ENCODE measurements around the gene RIPOR2.
"Not testable (repeated sequence)": the region's sequence is repeated elsewhere in the genome, so short reads cannot be mapped to it uniquely, and the experiment has no call there.

RIPOR2 gene

DNA sequence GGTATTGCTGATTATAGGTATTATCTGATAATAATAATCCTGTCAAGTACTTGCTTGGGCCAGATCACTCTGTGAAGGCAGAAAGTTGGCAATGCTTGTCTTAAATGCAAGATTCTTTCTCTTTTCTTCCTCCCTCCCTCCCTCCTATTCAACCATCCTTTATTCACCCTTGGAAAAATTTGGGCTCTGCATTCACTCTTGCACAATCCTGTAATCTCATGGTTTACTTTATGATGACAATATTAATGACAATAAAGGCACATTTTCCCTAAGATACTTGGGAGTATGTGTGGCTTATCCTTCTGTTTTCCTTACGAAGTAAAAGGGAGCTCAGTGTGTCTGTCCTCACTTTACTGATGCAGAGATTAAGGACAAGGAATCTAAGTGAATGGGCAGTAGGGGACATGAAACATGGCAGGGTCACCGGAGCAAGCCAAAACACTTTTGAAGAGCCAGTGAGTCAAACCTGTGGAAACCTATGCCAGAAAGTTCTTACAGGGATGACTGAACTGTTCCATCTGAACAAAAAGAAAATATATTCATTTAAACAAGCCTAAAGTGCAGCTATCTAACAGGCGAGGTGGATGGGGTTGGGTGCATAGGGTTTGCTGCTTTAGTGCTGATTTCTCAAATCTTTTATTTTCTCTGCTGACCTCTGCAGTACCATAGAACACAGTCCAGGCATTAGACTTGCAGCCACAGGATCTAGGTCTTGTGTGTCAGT, 14.6 kb upstream of the RIPOR2 start:
- no peak for DNase-seq

- peak in 3 of 5 experiments; percentile 9 to 89 (median 69) for DNase-seq
Measured at GRCh38 chr6:24949020-24949569, 13.3 kb upstream of the RIPOR2 start.

- not testable (repeated sequence) for DNase-seq
Measured at GRCh38 chr6:24948261-24948660, 12.5 kb upstream of the RIPOR2 start.

DNA sequence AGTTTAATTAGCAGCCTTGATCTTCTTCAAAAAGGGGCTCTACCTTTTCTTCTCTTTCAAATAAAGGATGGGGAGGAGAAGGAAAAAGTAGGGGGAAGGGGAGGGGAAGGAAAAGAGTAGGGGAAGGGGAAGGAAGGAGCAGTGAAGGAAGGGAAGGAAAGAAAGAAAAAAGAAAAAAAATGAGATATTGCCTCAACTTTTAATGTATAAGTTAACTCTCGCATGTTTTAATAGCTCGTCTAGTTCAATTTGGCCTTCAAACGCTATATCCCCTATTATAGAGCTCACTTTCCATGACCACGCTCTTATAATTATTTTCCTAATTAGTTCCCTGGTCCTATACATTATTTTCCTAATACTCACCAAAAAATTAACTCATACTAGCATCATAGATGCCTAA, 11.9 kb upstream of the RIPOR2 start:
- DNase-seq, result no peak

GRCh38 chr6:24945054-24945453, 9.3 kb upstream of the RIPOR2 start:
- DNase-seq, result no peak

- DNase-seq, result no peak
Measured at GRCh38 chr6:24943774-24944173, 8.0 kb upstream of the RIPOR2 start.

DNA sequence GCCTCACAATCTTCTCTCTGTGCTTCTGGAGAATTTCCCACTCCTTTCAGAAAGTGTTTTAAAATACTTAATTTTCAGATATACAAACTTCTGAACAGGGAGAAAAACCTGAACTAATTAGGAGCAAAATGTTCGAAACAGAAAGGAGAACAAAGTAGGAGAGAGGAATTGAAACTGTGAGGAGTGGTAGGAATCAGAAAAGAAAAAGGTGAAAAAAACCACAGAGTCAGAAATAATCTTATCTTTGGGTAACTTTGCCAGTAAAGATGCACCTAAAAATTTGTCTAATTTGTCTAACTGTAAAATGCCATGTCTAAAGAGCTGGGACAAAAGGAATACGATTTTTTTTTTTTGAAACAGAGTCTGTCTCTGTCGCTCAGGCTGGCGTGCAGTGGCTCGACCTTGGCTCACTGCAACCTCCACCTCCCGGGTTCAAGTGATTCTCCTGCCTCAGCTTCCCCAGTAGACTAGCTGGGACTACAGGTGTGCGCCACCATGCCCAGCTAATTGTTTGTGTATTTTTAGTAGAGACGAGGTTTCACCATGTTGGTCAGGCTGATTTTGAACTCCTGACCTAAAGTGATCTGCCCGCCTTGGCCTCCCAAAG, 4.7 kb upstream of the RIPOR2 start:
- no peak for DNase-seq

DNA sequence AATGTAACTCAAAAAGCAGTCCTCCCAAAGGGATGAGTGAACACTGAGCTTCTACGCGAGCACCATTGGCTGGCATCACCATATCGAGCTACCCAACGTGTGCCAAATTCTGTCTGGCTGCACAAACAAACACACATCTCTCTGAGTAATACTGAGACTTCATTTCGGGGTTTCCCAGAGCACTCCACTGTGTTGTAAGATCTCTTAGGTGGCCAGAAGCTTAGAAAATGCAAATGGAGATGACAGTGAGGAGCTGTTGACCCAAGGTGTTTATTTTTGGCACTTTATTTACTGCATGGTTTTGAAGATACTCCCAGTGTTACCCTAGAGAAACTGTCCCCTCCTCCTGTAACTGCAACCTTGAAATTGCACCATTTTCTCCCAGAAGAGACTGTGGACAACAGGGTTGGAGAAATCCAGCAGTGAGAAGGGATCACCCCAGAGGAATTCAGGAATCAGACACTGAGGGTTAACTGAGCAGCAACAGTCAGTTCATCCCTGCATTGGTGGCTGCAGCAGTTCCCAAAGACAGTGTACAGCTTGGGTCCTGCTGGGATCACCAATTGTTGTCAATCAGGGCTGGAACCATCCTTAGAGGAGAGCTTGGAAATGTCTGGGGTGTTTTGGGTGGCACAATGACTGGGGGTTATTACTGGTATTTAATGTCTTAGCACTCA, 1.0 kb upstream of the RIPOR2 start:
- DNase-seq, result peak in 4 of 5 experiments; percentile 33 to 93 (median 38)

- DNase-seq, result peak in 3 of 5 experiments; percentile 29 to 64 (median 57)
Measured at GRCh38 chr6:24933868-24934401, 1.8 kb downstream of the RIPOR2 start.

DNA sequence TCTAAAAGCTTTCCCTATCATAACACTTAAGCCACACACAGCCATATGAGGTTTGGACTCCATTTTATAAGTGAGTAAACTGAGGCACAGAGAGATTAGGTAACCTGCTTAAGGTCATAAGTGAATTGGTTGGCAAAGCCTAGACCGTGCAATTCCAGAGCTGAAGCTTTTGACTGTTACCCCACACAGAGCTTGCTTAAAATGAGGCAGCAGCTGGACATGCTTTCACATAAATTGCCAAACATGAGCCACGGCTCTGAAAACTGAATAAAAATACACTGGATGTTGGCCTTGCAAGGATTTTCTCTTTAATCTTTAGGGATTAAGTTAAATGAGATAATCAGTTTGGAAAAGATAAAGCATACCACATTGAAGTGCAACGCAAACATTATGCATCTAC, 2.5 kb downstream of the RIPOR2 start:
- DNase-seq, result no peak

DNA sequence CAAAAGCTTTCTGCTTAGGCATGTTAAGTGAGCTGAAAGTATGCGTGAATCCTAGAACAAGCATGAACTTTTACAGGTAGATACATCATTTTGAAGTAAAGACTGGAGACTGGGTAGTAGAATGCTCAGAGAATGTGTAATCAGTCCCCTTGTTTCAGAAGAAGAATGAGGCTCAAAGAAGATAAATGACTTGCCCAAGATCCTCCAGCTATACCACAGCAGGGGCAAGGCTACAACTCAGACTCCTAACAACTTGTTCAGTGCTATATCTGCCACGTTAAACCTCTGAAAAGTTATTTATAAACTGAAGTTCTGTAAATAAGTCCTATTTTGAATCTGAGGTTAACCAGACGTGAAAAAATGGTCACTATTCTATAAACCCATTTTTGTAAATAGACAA, 2.9 kb downstream of the RIPOR2 start:
- DNase-seq, result peak in 1 of 5 experiments; percentile 69

- DNase-seq, result peak in 2 of 5 experiments; percentile 42 to 75
Measured at GRCh38 chr6:24931718-24932691, 3.8 kb downstream of the RIPOR2 start.

DNA sequence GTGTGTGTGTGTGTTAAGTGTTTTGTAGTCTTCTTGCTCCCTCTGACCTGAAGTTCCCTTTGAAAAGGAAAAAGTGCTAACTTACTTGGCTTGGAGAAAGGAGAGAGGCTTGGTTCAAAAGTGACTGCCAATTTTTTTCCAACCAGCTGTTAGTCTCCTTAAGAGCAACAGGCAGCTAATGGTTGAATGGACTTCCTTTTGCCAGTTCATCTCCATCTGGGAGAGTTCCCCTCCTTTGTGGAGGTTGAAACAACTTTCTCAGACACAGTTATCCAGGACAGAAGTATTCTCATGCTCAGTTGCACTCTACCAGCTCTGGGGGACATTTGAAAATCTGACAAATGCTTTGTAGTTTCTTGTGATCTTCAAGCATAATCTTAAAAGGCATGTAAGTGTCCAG, 4.5 kb downstream of the RIPOR2 start:
- DNase-seq, result no peak

DNA sequence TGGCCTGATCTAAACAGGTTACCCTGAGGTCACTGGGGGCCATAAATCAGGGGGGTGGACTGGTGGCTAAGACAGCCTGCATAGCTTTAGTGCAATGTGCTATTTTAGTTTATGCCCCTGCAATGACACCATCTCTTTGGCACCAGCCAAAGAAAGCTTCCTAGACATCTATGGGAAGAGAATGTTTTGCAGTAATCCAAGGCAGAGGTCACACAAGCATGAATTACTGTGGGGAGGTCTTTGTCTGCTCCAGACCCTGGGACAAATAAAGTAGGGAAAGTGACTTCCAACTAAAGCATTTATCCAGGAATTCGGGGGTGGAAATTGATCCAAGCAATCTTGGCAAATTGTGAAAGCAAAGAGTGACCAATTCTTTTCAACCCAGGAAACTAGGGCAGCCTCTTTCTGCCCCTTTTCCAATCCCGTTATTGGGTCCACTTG, 5.3 kb downstream of the RIPOR2 start:
- DNase-seq, result no peak

DNA sequence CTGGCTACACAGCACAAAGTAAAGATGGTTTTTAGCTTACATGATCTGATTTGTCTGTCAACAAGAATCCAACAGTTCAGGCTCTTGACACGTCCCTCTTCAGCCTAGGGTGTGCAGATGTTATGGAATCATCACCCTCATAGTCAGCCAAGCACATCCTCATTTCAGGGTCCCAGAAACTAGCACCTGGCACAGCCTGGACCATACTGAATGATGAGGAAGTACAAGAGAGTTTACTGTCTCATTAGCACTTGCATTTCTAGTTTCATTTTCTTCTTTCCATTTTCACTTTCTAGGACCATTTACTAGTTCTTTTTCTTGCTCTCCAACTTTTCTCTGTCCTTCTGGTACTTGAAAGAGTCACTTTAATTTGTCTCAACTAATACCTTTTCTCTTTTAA, 6.5 kb downstream of the RIPOR2 start:
- peak in 1 of 5 experiments; percentile 56 for DNase-seq

GRCh38 chr6:24927985-24928745, 7.6 kb downstream of the RIPOR2 start:
- DNase-seq, result peak in 1 of 5 experiments; percentile 80

GRCh38 chr6:24927277-24927955, 8.3 kb downstream of the RIPOR2 start:
- peak in 3 of 5 experiments; percentile 27 to 84 (median 49) for DNase-seq

- DNase-seq, result peak in 2 of 5 experiments; percentile 20 to 45
Measured at GRCh38 chr6:24926647-24927046, 9.1 kb downstream of the RIPOR2 start.

GRCh38 chr6:24926192-24926591, 9.6 kb downstream of the RIPOR2 start:
- peak in 2 of 5 experiments; percentile 54 to 57 for DNase-seq

DNA sequence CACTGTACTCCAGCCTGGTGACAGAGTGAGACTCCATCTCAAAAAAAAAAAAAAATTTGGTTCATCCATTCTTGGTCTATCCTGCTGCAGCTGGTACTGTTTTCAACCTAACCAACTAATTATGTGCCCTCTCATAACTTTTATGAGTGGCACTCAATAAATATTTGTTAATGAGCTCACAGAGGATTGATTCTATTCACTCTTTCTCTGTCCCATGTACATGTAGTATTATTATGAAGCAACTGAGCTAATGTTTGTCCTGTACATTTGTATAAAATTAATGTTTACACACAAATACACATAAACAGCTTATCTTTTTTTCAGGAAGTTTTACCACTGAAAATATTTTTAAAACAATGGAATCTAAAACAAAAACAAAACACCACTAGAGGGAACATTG, 10.1 kb downstream of the RIPOR2 start:
- DNase-seq, result no peak
